Activated CD8-positive, alpha-beta memory T cell treated with anti-CD3 and anti-CD28 coated beads for 1 hour (primary cell): ENCODE results near the gene CD80.
"Not testable (repeated sequence)": the region's sequence is repeated elsewhere in the genome, so short reads cannot be mapped to it uniquely, and the experiment has no call there.

Source experiments
- DNase-seq, 2 donors: peaks; one replicate each; pipeline ENCODE4 v3.0.0-alpha.2; 2020; ENCODE audit warnings: low read depth in 1 of 2; ENCODE audit errors: extremely low read depth in 1 of 2

The CD80 gene

GRCh38 chr3:119559441-119559963, at the start of gene CD80:
CD80 (minus strand) TSS chr3:119559614; CDS start chr3:119557728, 1,886 bp downstream.
- no peak for DNase-seq

- no peak for DNase-seq
These were observed 49.1 kb upstream of the CD80 start for GRCh38 chr3:119608405-119609000.

- DNase-seq = no peak
These were observed 45.5 kb upstream of the CD80 start for GRCh38 chr3:119604878-119605277.

GRCh38 chr3:119602676-119603075, 43.3 kb upstream of the CD80 start:
- no peak for DNase-seq

- no peak for DNase-seq
These were observed 41.7 kb upstream of the CD80 start for GRCh38 chr3:119601154-119601553.

- no peak for DNase-seq
These were observed 41.3 kb upstream of the CD80 start for GRCh38 chr3:119600732-119601131.

- DNase-seq = no peak
These were observed 40.3 kb upstream of the CD80 start for GRCh38 chr3:119599558-119600174.

GRCh38 chr3:119598410-119599098, 39.1 kb upstream of the CD80 start:
- no peak for DNase-seq

GRCh38 chr3:119597548-119598288, 38.3 kb upstream of the CD80 start, which contains the start of gene PLA1A:
PLA1A (plus strand) TSS chr3:119597885; CDS start chr3:119597914, 29 bp downstream.
- no peak for DNase-seq

GRCh38 chr3:119596398-119596797, 37.0 kb upstream of the CD80 start:
- DNase-seq = no peak

GRCh38 chr3:119595639-119596334, 36.4 kb upstream of the CD80 start:
- no peak for DNase-seq

GRCh38 chr3:119594929-119595328, 35.5 kb upstream of the CD80 start:
- not testable (repeated sequence) for DNase-seq

GRCh38 chr3:119594066-119594465, 34.7 kb upstream of the CD80 start:
- no peak for DNase-seq

- DNase-seq = no peak
These were observed 33.4 kb upstream of the CD80 start for GRCh38 chr3:119592861-119593260.

- no peak for DNase-seq
These were observed 31.3 kb upstream of the CD80 start for GRCh38 chr3:119590706-119591105.

- no peak for DNase-seq
These were observed 29.8 kb upstream of the CD80 start for GRCh38 chr3:119589102-119589773.

- no peak for DNase-seq
These were observed 28.7 kb upstream of the CD80 start for GRCh38 chr3:119588112-119588511.

GRCh38 chr3:119586733-119587172, 27.3 kb upstream of the CD80 start:
- DNase-seq = no peak

- DNase-seq = no peak
These were observed 26.6 kb upstream of the CD80 start for GRCh38 chr3:119585856-119586570.
